Type B pancreatic cell (in vitro differentiated cells): ENCODE measurements around the gene TMEM245. TPM values are rescaled to one million over a fixed set of nuclear protein-coding genes. Genes with fewer than 3 reads are reported as not detected.

ENCODE experiments used
- DNase-seq: peaks from one replicate; pipeline ENCODE4 v3.0.0; 2021; ENCODE audit warnings: mixed read lengths; ENCODE audit not compliant: unreplicated experiment; ENCODE audit errors: extremely low spot score
- H3K27ac Mint-ChIP-seq: 2 replicates; pipeline ENCODE4 v1.8.0; 2021; ENCODE audit warnings: mild to moderate bottlenecking, mixed read lengths
- H3K27me3 Mint-ChIP-seq: 2 replicates; pipeline ENCODE4 v1.8.0; 2021; ENCODE audit warnings: mixed read lengths
- H3K36me3 Mint-ChIP-seq: 2 replicates; pipeline ENCODE4 v1.8.0; 2021; ENCODE audit warnings: mixed read lengths
- H3K4me1 Mint-ChIP-seq: one replicate; pipeline ENCODE4 v1.8.0; 2021; ENCODE audit warnings: mixed read lengths; ENCODE audit not compliant: unreplicated experiment
- H3K4me3 Mint-ChIP-seq: 2 replicates; pipeline ENCODE4 v1.8.0; 2021; ENCODE audit warnings: mild to moderate bottlenecking, mixed read lengths
- H3K9me3 Mint-ChIP-seq: 2 replicates; pipeline ENCODE4 v1.8.0; 2021; ENCODE audit warnings: mixed read lengths
- CTCF ChIP-seq: fragments of 200-600 bp; sonication (generic); conservative IDR thresholded peaks from 2 replicates; pipeline ENCODE4 v1.5.0; 2021; ENCODE audit warnings: antibody characterized with exemption, mild to moderate bottlenecking
- total RNA-seq: library from RNA; stranded (reverse); gene quantifications from 2 replicates; pipeline ENCODE4 v1.2.1, GENCODE V29; 2021; ENCODE audit warnings: low replicate concordance

The TMEM245 gene
- total RNA-seq, 1 donor from 2014 or later: 44.4 TPM

GRCh38 chr9:109030426-109030825 lies 89.3 kb downstream of the TMEM245 start:
- TF ChIP-seq CTCF: no peak
- no peak overlapping the region for H3K27ac Mint-ChIP-seq
- no peaks in the 10 kb centered on the region for H3K27me3 Mint-ChIP-seq
- H3K4me3 Mint-ChIP-seq: no peak overlapping the region
- DNase-seq: no peak
- no peaks in the 10 kb centered on the region for H3K9me3 Mint-ChIP-seq
- peaks cover 13% of the 10 kb centered on the region for H3K4me1 Mint-ChIP-seq
- H3K36me3 Mint-ChIP-seq: peaks cover 26% of the 10 kb centered on the region

- Mint-ChIP-seq H3K27ac (no peak overlapping the region), H3K4me1 (peaks cover 17% of the 10 kb centered on the region), H3K27me3 (no peaks in the 10 kb centered on the region), H3K4me3 (no peak overlapping the region), H3K36me3 (peaks cover 18% of the 10 kb centered on the region), H3K9me3 (no peaks in the 10 kb centered on the region)
- TF ChIP-seq CTCF: no peak
- no peak for DNase-seq
Measured at GRCh38 chr9:109028457-109028856, 91.3 kb downstream of the TMEM245 start.

GRCh38 chr9:109027176-109027575 lies 92.6 kb downstream of the TMEM245 start:
- no peak overlapping the region for H3K4me3 Mint-ChIP-seq
- DNase-seq: no peak
- peaks cover 21% of the 10 kb centered on the region for H3K4me1 Mint-ChIP-seq
- no peak for TF ChIP-seq CTCF
- no peak overlapping the region for H3K27ac Mint-ChIP-seq
- H3K9me3 Mint-ChIP-seq: no peaks in the 10 kb centered on the region
- H3K36me3 Mint-ChIP-seq: peaks cover 15% of the 10 kb centered on the region
- no peaks in the 10 kb centered on the region for H3K27me3 Mint-ChIP-seq

GRCh38 chr9:109026306-109026705 lies 93.4 kb downstream of the TMEM245 start:
- peak overlapping the region; percentile 20 for H3K4me3 Mint-ChIP-seq
- H3K27me3 Mint-ChIP-seq: no peaks in the 10 kb centered on the region
- DNase-seq: no peak
- H3K27ac Mint-ChIP-seq: peak overlapping the region; percentile 57
- peaks cover 10% of the 10 kb centered on the region for H3K36me3 Mint-ChIP-seq
- TF ChIP-seq CTCF: no peak
- peaks cover 21% of the 10 kb centered on the region for H3K4me1 Mint-ChIP-seq
- no peaks in the 10 kb centered on the region for H3K9me3 Mint-ChIP-seq

- Mint-ChIP-seq H3K9me3 (no peaks in the 10 kb centered on the region), H3K36me3 (peaks cover 17% of the 10 kb centered on the region), H3K27me3 (no peaks in the 10 kb centered on the region), H3K4me1 (peaks cover 30% of the 10 kb centered on the region), H3K27ac (peak overlapping the region; percentile 39), H3K4me3 (no peak overlapping the region)
- no peak for DNase-seq
- no peak for TF ChIP-seq CTCF
Measured at GRCh38 chr9:109022873-109023272, 96.9 kb downstream of the TMEM245 start.
